Midbrain (tissue), 1 donor: ENCODE results near the gene SLC35F4.
"Not testable (repeated sequence)": the region's sequence is repeated elsewhere in the genome, so short reads cannot be mapped to it uniquely, and the experiment has no call there.

ENCODE experiments used
- DNase-seq: peaks from one replicate; lab custom pipeline; 2025; lab: John Stamatoyannopoulos, UW

Gene SLC35F4

DNA sequence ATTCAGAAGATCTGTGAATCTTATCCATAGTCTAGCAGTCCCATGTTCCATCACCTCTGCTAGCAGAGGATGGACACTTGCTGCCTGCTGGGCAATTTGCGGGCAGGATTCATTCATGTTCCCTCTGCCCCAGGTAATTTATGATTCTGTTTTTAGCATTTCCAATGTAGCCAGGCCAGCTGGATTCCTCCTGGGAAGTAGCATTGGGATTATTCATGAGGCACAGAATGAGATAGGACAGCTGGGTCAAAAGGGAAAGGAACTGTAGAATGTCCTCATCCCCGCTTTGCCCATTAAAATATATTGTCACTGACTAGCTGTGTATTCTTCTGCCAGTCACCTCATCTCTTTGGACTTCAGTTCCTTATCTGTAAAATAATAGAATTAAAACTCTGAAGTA, 68.7 kb downstream of the SLC35F4 start:
- no peak for DNase-seq

DNA sequence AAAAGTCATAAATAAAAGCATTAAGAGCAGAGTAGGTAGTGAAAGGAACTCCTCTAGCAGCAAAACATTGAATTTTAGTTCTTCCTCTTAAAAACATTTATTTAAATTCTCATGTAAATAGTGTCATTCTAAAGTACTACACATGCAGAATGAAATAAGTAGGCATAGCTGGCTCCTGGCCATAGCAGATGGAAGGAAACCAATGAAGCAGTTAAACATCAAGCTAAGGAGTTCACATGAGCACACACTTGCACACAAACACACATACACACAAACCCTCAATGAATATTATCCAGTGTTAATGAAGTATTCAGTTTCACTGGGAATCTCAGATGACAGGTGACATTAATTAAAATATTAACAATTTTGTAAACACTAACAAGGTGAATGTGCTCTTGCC, 69.3 kb downstream of the SLC35F4 start:
- no peak for DNase-seq

DNA sequence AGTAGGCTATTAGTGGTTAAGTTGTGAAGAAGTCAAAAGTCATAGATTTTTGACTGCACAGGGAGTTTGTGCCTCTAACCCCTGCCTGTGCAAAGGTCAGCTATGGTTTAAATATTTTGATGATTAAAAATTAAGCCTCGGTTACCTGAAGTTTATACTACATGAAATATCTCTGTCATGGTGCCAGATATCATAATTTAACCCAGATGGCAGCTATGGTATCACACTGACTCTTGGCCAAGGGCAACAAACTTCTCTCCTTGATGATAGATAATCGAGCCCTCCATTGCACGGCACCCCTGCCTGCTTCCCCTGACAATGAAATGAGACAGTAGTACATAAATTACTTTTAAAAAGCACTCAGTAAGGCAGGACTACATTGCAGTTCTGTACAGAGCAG, 80.8 kb downstream of the SLC35F4 start:
- no peak for DNase-seq

DNA sequence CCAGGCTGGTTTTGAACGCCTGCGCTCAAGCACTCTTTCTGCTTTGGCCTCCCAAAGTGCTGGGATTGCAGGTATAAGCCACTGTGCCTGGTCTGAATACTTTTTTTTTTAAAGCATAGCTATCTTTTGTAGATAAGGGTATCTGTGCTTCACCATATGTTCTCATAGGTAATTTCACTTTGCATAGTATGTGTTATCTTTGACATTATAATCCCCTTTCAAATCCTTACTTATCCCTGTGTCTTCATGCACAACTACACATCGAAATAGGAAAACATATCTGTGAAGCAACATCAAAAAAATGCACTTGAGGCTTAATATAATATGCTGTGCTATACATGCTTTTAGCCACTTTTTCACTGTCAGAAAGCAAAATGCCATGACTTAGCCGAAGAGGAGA, 94.1 kb downstream of the SLC35F4 start:
- no peak for DNase-seq

DNA sequence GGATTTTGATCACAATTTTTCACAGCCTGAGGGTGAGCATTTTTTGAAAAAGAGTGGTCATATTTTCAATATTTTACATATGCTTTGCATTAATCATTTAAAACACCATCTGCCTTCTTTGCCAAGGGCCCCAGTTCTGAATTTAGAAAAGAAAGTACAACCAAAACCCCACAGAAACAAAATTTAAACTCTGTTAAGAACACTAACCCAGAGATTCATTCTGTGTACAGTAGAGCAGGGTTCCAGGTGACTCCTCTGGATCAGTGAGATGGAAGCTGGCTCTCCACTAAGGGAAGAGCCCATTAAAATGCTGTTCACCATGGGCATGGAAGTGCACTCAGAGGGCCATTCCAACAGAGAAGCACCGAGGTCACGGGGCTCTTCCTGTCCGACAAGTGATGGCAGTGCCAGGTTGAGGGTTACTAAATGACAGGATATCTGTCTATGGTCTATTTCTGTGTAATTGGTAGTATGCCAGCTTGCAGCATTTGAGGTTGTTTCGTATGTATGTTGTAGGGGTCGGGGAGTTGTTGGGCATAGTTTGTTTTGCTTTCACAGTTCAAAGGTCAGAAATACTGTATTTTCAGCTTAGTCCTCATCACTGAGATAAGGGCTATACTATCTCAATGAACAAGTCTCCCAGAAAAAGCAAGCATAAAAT, 95.9 kb downstream of the SLC35F4 start:
- DNase-seq: no peak

DNA sequence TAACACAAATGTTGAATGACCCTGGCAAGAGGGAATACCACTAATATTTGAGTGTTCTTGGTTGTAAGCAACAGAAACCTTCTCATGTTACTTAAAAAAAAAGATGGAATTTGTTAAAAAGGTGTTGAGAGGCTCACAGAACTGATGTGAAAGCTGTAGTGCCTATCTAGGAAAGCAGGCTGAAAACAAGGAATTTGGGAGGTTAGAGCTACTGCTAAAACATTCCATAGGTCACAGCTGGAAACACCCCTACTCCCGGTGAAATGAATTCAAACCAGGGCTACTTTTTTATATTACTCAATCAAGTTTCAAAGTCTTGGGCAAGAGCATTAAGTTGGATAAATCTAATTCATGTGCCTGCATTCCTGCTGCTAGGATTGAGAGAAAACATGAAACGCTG, 104.1 kb downstream of the SLC35F4 start:
- no peak for DNase-seq

DNA sequence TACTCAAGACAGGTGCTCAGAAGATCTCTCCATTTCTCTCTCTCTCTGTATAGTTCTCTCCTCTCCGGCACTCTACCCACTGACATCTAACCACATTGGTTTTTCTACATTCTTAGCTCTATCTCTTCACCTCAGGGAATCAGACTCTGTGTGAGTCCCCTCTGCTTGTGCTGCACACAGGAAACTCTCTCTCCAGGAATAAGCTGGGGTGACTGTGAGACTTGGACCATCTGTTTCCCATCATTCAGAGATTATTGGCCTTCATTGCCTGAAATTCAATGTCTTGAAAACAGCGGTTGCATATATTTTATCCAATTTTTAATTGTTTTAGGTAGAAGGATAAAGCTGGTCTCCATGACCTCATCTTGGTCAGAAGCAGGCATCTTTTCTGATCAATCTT, 105.0 kb downstream of the SLC35F4 start:
- DNase-seq: no peak

DNA sequence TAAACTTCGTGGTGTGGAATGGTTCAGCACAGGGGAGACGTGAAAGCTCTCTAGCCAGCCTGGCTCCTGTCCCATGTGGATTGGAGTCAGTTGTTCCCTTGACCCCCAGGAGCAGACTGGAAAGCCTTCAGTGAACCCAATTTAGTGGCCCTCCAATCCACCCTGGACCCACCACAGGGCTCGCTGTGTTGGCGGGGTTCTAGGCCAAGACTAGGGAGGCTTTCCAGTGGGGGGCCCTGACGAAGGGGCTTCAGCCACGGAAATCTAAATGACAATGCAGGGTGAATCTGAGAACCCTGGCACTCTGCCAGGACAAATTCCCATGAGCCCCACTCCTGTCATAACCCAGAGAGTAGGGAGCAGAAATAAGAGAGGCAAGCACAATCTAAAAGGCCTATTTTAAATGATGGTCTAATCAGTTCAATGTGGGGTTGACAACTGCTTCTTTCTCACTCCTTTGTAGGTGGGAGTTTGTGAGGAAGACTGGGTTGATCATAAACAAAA, 110.8 kb downstream of the SLC35F4 start:
- DNase-seq: no peak

DNA sequence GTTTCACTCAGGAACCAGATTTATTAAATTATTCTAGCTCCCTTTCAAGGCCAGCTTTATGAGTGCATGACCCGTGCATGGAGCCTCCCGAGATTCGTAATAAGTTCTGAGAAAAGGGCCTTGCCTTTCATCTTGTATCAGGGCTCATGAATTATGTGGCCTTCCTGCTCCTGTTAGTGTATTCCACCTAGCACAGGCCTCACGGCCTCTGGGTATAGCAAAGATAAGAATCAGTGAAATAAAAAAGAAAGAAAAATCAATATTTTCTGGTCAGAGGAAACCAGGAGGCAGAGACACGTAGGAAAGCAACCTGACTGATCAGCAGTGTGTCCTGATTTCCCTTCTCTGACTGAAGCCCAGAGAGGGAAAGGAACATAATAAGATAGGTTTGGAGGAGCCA, 111.4 kb downstream of the SLC35F4 start:
- no peak for DNase-seq

DNA sequence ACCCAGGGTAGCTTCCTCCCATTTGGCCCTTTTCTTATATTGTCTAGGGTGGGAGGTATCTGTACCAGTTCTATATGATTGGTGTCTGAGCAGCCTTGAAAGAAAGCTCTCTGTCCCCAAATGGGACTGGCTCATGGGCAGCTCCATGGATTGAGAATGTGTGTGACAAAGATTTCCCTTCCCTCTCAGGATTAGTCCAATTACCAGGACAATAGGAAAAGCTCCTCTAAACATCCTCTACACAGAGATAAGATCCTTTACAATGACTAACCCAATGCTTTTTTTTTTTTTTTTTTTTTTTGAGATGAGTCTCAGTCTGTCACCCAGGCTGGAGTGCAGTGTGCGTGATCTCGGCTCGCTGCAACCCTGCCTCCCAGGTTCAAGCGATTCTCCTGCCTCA, 112.1 kb downstream of the SLC35F4 start:
- DNase-seq: no peak

DNA sequence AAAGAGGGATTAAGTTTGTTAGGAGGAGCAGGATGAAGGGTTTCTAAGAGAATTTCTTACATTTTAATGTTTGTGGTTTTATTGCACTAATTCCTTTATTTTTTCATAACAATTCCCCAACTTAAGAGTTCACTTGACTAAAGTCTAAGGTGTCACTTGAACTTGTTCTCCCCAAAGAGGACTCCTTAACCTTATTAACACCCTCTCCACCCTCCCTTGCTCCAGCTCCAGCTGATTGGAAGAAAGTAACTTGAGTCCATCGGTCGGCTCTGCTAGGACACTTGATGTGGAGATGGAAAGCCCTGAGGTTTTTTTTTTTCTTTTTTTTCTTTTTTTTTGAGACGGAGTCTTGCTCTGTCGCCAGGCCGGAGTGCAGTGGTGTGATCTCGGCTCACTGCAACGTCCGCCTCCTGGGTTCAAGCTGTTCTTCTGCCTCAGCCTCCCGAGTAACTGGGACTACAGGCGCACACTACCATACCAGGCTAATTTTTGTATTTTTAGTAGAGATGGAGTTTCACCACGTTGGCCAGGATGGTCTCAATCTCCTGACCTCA, 113.7 kb downstream of the SLC35F4 start:
- not testable (repeated sequence) for DNase-seq

DNA sequence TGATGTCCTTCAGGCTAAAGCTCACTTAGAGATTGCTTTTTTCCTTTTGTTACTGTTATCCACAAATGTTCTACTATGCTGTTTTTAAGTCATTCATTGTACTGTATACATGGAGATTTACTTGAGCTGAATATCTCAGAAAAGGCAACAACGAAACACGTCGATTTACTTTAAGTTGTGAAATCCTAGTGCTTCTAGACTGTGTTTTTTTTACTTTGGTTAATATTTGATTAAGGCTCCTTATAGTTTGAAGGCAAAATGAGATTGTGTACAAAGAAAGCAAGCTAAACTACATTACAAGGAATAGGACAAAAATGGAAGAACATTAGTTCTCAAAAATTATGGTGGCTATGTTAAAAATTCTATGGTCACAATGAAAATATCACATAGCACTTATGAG, 114.5 kb downstream of the SLC35F4 start:
- no peak for DNase-seq

DNA sequence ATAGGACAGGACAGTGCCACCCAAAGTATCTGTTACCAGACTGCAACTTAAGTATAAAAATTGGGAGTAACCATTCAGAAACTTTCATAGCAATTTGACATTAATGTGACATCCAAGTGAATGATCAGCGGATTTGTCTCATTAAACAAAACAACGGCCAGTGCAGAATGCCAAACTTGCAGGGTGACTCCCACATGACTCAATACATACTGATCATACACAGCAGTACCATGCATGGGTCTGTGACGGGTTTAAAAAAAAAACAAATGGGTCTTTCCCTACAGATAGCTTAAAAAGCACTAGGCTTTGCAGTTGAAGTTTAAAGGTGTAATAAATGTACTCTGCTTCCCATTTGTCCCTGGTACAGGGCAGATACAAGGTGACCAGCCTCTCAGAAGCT, 116.6 kb downstream of the SLC35F4 start:
- DNase-seq: no peak

DNA sequence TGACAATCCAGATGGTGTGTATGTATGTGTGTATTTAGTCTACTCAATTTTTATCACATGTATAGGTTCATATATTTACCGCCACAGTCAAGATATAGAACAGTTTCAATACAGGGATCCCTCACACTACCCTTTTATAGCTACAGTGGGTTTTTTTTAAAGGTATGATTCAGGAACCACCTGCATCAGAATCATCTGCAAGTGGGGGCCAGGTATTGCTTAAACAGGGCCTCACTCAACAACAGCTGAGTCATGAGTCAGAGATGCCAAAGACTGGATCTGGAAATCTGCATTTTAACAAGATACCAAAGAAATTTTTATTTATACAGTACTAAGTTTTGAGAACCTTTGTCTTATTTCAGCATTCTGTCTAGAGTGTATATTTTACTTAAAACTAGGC, 117.6 kb downstream of the SLC35F4 start:
- DNase-seq: no peak

DNA sequence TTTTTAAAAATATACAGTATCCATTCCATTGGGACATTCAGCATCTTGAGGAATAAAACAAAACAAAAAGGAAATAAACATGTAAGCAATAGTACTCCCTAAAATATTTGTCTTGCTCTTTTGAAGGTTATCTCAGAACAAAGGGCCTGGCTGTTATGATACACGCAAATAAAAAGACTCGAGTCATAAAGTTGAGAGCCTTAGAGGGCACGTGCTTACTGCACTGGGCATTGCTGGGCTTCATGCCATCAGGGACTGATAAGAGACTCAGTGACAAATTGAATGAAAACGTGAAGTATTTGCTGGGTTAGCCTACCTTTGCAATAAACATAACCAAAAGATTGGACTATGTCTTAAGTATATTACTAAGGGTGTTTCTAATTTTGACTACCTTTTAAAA, 118.9 kb downstream of the SLC35F4 start:
- DNase-seq: no peak

DNA sequence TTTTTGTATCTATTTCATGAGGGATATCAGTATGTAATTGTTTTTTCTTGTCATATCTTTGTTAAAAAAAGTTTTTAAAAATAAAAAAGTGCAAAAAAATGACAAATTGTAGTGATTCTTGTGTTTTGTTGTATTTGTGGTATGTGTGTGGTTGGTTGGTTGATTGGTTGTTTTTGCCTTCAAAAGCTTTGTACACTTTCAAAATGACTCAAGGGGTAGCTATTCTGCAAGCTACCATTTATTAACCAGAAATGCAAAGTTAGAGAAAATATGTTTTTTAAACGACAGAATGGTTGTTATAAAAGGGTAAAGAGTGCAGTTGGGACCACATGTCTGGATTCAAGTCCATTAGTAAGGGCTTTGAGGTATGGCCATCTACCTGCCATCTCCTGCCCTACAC, 119.3 kb downstream of the SLC35F4 start:
- no peak for DNase-seq

DNA sequence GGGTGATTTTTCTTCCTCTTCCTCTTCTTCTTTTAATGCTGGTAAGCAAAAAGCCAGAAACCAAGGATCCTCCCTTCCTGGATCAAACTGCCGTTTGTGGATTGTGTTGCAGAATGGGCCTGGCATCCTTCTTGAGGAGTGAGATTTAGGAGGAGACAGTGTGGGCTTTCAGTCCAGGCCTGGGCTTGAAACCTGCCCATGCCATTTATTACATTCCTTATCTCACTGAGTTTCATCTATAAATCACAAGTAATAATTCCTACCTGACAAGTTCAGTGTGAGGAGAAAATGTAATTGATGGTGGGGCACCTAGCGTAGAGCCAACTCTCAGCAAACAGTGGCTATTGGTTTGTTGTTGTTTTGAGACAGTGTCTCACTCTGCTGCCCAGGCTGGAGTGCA, 126.4 kb downstream of the SLC35F4 start:
- no peak for DNase-seq

DNA sequence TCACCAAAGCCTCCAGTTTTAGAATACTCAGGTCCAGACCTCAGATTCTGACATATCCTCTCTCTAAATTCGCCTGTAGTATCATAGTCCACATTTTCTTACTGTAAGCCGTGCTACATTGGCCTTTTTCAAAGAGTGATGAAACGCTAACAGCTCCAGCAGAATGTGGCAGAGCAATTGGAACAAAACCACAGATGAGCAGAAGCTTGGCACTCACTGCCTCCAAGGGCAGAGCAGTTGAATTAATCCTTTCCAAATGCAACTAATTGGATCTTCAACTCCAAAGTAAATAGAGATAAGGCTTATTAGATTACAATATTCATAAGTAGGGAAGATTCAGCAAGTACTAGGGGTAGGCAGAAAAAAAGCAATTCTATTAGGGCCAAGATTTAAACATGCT, 128.3 kb downstream of the SLC35F4 start:
- DNase-seq: no peak

DNA sequence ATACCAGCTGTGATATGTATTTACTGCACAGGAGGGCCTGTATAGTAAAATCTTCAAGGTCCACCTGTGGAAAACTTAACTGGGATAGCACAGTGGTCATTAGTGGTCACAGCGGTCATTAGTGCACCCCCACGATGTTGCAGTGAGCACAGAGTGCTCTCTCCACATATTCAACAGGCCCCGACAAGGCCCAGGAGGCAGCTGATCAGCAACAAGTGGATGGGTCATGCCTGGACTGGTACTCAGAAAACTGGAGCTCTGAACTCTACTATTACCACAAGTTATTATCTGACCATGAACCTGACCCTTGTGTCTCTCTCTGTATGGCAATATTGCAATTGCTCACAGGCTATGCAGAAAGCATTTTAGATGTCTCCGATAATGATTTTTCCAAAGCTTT, 129.5 kb downstream of the SLC35F4 start:
- no peak for DNase-seq

DNA sequence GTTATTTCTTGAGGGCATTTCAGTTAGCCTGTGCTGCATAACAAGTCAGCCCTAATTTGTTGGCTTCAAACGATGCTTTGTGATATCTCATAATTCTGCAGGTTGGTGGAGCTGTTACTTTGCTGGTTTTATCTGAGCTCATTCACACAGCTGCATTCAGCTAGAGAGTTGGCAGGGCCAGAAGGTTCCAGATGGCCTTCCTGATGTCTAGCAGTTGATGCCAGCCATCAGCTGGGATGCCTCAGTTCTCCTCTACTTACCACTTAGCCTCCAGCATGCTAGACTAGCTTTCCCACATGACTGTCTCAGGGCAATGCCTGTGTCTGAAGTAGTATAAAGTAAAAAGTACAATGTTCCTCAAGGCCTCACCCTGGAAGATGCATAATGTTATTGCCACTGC, 130.6 kb downstream of the SLC35F4 start:
- DNase-seq: no peak

DNA sequence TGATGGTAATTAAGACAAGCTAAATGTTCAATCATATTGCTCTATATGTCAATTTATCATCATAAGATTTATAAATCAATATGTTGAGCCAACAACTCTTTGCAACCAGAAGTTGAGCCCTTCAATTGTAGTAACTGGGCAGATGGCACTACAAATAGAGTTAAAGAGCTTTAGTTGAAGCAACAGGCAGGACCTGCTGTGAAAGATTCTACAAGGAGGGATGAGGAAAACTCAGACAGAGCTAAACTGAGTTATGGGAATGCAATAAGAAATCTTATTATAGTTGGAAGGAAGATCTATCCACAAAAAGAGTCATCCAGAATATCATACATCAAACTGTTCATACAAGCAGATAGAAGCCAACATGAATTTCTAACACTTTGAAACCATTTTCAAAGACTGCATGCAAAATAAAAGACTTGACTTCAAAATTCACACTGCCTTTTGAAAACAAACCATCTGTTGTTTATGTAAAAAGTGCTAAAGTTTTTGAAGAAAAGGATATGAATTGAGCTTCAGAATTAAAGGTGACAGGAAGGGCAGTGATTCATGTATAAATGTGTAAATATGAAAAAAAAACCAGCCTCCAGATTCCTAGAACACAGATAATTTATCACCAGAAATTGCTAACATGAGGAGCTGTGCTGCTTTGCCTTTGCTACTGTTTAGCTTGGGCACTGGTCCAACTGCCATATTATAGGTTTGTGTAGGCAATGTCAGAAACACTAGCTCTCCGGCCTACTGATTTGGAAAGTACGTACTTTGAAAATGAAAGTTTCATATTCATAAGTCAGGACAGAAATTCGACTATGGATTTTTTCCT, 133.2 kb downstream of the SLC35F4 start:
- no peak for DNase-seq

DNA sequence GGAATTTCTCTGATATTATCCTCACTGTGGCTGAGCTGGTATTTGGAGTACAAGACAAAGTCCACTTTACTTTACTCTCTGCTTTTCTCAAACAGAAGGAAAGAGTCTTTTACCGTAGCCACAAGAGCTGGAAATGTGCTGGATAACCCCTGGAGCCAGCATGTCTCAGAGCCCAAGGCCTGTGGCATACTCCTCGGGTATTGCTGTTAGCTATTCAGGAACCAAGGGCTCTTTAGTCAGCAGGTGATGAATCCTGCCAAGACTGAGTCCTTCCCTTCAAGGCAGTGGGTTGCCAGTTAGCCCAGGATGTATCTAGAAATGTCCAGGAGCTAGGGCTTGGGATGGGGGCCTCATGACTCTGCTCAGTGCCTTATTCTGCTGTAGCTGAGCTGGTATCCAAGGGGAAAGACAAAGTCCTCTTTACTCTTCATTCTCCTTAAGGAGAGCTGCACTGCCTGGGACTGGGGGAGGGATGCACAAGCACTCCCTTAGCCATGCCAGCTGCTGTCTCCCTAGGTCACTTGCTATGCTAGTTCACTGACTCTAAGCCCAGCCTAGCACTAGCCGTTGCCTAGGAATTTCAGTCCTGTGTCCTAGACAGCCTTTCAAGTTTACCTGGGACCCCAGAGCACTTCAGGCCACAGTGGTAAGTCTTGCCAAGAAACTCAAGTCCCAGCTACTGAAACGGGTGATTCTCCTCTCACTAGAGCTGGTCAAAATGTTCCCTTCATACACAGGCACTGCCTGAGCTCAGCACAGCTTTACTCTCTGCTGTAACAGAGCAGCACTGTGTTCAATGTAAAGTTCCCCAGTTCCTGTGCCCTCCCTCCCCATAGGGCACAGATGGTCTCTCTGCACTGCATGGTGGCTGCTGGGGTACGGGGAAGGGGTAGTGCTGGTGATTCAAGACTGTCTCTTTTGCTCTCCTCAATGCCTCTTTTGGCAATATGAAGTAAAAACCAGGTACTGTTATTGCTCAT, 136.4 kb downstream of the SLC35F4 start:
- DNase-seq: no peak
